Activated T-cell treated with anti-CD3 and anti-CD28 coated beads for 48 hours (primary cell): ENCODE measurements around the gene FBXL13.
A peak's percentile ranks its signal among the peaks of the same experiment; 100 is the strongest.
"Not testable (repeated sequence)": the region's sequence is repeated elsewhere in the genome, so short reads cannot be mapped to it uniquely, and the experiment has no call there.

Source experiments
- DNase-seq: peaks from one replicate; pipeline ENCODE4 v3.0.0-alpha.2; 2020; ENCODE audit warnings: low read depth

Gene FBXL13

DNA sequence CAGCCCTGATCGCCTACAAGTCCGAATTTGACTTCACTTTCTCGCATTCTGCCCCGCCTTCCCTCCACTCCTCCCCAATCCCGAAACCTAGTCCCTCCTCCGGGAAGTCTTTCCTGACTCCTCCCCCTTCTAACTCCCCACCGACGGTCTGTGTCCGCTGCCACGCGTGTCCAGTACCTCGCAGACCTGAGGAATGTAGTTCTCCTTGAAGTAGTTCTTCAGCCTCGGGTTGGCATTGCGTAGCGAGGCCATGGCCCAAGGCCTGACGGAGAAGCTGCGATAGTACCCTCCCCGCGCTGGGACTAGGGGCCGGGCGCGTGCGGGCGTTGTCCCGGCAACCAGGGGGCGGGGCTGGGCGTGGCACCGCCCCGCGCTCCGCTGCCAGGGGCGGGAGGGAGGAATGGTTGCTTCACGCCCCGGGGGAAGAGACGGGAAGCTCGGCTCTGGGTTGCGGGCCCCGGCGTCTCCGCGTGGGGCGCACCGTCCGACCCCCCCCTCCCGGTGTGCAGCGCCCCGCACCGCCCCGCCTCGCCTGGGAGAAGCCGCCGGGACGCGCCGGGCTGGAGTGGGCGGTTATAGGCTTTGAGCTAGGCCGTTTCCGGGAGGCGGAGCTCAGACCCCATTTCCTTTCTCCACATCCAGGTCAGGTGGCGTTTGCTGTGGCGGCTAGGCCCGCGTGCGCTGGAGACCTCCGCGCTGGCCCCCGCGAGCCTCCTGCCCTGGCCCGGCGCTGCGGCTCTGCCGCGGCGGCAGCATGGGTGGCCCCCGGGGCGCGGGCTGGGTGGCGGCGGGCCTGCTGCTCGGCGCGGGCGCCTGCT is at the start of gene FBXL13, which contains the start of gene ARMC10:
TSS of gene FBXL13 (minus strand) at position 278 of the 818 bp plus-strand sequence.
TSS of gene ARMC10 (plus strand) at position 622 of the 818 bp plus-strand sequence. CDS start at position 755, 133 bp downstream.
- DNase-seq = peak; percentile 87

- DNase-seq = no peak
These were observed 48.9 kb upstream of the FBXL13 start for GRCh38 chr7:103123529-103123928.

DNA sequence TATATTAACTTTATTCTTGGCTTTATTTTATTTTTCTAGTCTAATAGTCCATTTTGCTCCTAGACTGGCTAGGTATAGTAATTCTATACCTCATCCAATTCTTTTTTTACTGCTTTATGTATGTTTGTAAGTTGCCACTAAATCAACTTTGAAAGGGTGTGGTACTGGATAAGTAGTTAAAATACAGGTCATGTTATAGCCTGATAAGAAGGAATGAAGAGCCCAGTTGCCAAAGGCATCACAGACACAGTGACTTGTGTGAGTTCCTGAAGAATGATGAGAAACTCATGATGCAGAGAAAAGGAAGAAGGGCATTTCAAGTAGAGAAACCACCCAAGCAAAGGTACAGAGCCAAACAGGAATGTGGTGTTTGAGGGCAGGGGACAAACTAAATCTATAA is 47.0 kb upstream of the FBXL13 start:
- DNase-seq = no peak

DNA sequence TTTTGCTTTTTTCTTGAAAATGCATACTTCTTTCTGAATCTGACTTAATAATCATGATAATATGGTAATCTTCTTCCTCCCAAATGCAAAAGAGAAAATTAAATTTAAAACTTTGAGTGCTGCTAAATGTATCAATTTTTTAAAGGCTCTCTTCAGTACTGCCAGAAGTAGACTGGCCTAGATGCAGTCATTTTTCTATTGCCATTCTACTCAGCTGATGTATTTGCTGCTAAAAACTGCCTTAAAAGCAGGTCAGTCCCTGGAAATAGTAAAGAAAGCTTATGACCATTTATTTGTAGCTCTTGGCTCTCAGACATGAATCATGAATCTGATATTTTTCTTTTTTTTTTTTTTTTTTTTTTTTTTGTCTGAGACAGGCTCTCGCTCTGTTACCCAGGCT is 45.8 kb upstream of the FBXL13 start:
- DNase-seq = no peak

- no peak for DNase-seq
These were observed 45.2 kb upstream of the FBXL13 start for GRCh38 chr7:103119791-103120291.

DNA sequence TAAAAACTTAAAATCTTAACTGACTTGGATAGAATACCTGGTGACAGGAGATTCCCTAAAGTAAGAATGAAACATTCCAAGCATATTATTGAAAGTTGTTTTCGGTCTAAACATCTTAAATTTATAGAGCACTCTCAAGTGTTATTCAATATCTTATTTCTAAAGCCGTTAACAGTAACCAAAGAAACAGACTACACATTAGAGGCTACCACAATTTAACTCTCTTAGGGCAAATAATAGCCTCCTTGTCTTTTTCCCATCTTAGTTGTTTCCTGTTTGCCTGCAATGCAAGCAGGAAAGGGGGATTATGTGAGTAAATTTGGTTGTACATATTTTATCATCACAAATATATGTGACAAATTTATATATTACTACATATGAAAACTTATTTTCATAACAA is 42.9 kb upstream of the FBXL13 start:
- no peak for DNase-seq

GRCh38 chr7:103116991-103117390 is 42.4 kb upstream of the FBXL13 start:
- DNase-seq = no peak

DNA sequence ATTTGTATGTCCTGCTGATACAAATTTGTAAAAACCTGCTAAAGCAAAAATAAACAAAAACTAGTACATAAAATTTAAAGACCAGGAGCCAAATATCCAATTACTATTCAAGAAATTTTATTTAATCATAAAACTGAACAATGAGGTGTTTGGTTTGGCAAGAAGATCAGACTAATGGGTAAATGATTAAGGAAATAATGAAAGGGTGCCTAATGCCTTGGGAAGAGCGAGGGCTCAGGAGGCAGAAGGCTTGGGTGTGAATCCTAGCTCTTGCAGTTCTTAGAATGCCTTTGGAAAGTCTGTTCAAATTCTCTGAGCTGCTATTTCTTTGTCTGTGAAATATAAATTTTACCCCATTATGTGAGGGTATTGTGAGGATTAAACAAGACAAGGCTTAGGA is 41.9 kb upstream of the FBXL13 start:
- DNase-seq = no peak

- DNase-seq = no peak
These were observed 41.2 kb upstream of the FBXL13 start for GRCh38 chr7:103115771-103116170.

- DNase-seq = no peak
These were observed 40.0 kb upstream of the FBXL13 start for GRCh38 chr7:103114576-103115008.

- DNase-seq = no peak
These were observed 38.6 kb upstream of the FBXL13 start for GRCh38 chr7:103113164-103113563.

- not testable (repeated sequence) for DNase-seq
These were observed 32.1 kb upstream of the FBXL13 start for GRCh38 chr7:103106703-103107070.

GRCh38 chr7:103106005-103106702 is 31.6 kb upstream of the FBXL13 start:
- DNase-seq = no peak

DNA sequence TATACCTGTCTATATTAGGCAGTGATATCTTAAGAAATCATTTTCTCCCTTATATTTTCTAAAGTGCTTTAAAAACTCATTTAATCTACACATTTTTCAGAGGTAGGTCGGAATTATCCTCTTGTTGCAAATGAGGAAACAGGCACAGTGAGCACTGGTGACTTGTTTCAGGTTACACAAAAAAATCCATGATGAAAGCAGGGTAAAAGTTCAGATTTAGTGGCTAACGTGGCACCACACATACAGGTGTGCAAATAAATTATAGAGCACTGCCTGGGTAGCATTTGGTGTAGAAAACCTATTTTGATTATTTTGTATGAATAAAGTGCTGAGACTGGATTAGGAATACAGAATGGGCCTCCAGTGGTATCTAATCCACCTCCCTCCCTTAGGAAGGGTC is 26.9 kb upstream of the FBXL13 start:
- DNase-seq = no peak

DNA sequence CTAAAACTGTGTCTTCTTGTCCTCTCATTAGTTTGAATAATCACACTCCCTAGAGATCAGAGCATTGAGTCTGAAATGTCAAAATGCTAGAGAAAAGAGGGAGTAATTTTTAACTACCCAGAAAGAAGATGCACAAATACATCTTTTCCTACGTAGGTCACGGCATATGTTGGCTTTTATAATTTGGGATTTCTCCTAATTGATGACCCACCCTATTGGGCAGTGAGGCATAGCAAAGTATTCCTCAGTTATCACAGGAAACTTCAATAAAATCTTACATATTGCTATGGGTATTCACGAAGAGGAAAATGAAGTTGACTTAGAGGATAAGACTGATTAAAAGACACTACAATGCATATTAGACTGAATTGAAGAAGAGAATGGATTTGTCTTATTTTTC is 25.8 kb upstream of the FBXL13 start:
- no peak for DNase-seq

DNA sequence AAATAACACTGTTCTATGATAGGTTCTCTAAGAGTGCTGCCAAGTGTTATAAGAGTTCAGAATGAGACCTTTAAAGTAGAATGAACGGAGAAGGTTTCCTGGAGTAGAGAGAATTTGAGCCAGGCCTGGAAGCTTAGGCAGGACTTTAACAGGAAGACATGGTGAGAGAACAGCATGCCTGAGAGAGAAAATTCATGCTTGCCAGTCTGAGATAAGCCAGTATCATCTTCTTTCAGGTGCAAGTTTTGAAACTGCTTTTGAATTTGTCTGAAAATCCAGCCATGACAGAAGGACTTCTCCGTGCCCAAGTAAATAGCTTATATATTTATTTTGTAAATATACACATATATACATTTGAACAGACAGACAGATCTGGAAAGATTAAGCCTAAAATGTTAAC is 22.4 kb upstream of the FBXL13 start:
- DNase-seq = no peak

DNA sequence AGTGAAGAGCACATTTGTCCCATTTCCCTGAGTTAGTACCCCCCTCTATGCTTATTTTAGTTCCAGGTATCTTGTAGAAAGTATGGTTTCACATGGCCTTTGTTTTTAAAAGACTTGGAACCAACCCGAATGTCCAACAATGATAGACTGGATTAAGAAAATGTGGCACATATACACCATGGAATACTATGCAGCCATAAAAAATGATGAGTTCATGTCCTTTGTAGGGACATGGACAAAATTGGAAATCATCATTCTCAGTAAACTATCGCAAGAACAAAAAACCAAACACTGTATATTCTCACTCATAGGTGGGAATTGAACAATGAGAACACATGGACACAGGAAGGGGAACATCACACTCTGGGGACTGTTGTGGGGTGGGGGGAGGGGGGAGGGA is 21.0 kb upstream of the FBXL13 start:
- DNase-seq = not testable (repeated sequence)

- no peak for DNase-seq
These were observed 19.5 kb upstream of the FBXL13 start for GRCh38 chr7:103094102-103094501.

DNA sequence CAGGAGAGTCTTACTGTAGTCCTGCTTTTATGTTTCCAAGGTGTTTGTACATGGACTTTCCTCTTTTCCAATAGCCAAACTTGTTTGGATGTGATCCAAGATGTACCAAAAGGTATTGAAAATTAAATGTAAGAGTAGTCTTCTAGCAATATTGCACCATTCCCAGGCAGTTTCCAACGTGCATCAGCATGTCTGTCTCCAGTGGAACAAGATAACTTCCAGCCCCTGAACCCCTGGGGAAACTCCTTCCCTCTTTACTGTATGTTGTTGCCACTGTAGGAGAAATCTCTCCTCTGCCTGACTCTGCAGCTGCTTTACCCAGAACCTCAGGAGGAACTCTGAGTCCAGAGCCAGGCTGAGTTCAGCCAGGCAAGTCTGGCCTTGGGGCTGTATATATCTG is 18.8 kb upstream of the FBXL13 start:
- DNase-seq = no peak

GRCh38 chr7:103092321-103092720 is 17.7 kb upstream of the FBXL13 start:
- DNase-seq = not testable (repeated sequence)

DNA sequence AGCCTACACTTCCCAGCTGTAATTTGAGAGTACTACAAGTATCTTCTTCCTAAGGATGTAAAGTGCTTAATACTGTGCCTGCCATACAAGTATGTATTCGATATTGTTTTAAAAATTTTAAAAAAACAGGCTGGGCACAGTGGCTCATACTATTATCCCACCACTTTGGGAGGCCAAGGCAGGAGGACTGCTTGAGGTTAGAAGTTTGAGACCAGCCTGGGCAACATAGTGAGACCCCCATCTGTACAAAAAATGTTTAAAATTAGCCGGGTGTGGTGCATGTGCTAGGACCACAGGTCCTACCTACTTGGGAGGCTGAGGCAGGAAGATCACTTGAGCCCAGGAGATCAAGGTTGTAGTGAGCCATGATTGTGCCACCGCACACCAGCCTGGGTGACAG is 8.6 kb upstream of the FBXL13 start:
- DNase-seq = no peak

DNA sequence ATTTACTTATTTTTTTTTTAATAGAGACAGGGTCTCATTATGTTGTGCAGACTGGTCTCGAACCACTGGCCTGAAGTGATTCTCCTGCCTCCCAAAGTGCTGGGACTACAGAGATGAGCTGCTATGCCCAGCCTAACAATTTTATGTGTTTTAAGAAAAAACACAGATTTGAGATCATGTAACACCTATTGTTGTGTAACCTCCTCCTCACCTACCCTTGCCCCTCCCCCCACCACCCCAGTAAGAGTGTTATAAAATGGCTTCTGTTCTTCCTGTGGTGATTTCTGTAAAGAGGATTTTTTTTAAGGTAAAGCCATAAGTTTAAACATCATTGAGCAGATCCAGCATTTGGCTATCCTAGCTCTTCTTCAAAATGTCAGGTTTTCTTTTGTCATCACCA is 7.9 kb upstream of the FBXL13 start:
- DNase-seq = no peak

- no peak for DNase-seq
These were observed 6.3 kb upstream of the FBXL13 start for GRCh38 chr7:103080923-103081322.
